ENCODE measurements around the gene SKA3. TPM values are rescaled to one million over a fixed set of nuclear protein-coding genes. Genes with fewer than 3 reads are reported as not detected.
"Not testable (repeated sequence)": the region's sequence is repeated elsewhere in the genome, so short reads cannot be mapped to it uniquely, and the experiment has no call there.

The SKA3 gene
- total RNA-seq, 1 donor from 2014 or later: 0.30 TPM

GRCh38 chr13:21171420-21171819 is 4.9 kb downstream of the SKA3 start:
- peak; percentile 85 for DNase-seq (ENCODE audit: low read depth)

GRCh38 chr13:21165606-21166005 is 10.7 kb downstream of the SKA3 start:
- DNase-seq (ENCODE audit: low read depth): not testable (repeated sequence)

- no peak for DNase-seq (ENCODE audit: low read depth)
These were observed 11.7 kb downstream of the SKA3 start for GRCh38 chr13:21164631-21165030.

GRCh38 chr13:21152251-21152899 is 24.0 kb downstream of the SKA3 start:
- DNase-seq (ENCODE audit: low read depth): no peak

DNA sequence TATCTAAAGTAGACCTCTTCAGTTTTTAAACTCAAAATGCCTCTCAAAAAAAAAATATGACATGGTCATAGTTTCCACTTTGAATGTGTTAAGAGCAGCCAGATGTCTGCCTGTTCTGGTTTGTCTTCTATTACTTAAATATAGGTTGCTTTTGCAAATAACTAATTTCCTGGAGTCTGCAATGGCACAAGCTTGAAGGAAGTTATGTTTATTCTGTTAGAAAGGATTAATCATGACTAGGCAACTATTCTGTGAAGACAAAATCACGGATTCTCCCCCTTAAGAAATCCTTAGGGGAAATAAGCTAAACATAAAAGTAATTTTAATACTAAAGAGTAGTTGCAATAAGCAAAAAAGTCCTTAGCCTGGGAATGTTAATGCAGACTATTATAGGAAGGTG is 26.3 kb downstream of the SKA3 start:
- DNase-seq (ENCODE audit: low read depth): no peak

DNA sequence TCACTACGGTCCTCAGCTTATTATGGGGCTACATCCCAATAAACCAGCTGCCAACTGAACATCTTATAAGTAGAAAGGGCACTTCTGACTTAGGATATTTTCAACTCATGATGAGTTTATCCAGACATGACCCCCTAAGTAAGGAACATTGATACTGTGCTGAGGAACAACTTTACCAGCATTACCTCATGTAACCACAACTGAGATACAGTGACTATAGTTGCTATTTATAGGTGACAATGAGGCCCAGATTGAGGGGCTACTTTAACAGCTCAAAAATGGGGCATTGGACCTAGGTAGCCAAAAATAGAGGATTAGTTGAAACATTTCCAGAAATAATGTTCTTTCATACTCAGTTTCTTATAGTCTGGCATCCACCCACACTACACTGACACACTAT is 26.8 kb downstream of the SKA3 start:
- DNase-seq (ENCODE audit: low read depth): no peak

GRCh38 chr13:21148557-21149258 is 27.6 kb downstream of the SKA3 start:
- DNase-seq (ENCODE audit: low read depth): no peak

GRCh38 chr13:21147827-21148226 is 28.5 kb downstream of the SKA3 start:
- no peak for DNase-seq (ENCODE audit: low read depth)

DNA sequence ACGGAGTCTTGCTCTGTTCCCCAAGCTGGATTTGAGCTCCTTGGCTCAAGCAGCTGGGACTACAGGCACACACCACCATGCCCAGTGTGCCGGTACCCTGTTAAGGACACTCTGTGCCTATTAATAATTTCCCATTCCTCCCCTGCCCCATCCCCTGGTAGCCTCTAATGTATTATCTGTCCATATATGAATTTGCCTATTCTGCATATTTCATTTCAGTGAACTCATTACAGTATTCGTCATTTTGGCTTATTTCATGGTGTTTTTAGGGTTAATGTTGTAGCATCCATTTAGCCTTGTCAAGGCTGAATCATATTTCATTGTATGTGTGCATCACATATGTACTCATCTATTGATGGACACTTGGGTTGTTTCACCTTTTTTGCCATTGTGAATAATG is 33.6 kb downstream of the SKA3 start:
- no peak for DNase-seq (ENCODE audit: low read depth)

- DNase-seq (ENCODE audit: low read depth): no peak
These were observed 37.0 kb downstream of the SKA3 start for GRCh38 chr13:21139374-21139773.

GRCh38 chr13:21138561-21138960 is 37.8 kb downstream of the SKA3 start:
- peak; percentile 53 for DNase-seq (ENCODE audit: low read depth)

- peak; percentile 23 for DNase-seq (ENCODE audit: low read depth)
These were observed 38.7 kb downstream of the SKA3 start for GRCh38 chr13:21137696-21138095.

DNA sequence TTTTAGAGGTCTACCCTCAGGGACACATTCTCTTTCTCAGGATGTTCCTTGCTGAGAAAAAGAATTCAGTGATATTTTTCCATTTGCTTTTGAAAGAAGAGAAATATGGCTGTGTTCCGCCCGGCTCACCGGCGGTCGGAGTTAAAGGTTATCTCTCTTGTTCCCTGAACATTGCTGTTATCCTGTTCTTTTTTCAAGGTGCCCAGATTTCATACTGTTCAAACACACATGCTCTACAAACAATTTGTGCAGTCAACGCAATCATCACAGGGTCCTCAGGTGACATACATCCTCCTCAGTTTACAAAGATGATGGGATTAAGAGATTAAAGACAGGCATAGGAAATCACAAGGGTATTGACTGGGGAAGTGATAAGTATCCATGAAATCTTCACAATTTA is 40.5 kb downstream of the SKA3 start:
- DNase-seq (ENCODE audit: low read depth): not testable (repeated sequence)

DNA sequence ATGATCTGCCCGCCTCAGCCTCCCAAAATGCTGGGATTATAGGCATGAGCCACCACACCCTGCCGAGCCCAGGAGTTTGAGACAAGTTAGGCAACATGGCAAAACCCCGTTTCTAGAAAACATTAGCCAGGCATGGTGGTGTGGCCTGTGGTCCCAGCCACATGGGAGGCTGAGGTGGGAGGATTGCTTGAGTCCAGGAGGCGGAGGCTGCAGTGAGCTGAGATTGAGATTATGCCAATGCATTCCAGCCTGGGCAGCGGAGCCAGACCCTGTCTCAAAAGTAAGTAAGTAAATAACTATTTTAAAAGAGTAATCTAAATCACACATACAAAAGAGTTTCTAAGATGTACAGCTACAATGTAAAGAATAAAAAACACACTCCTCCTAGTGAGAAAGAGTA is 41.9 kb downstream of the SKA3 start:
- DNase-seq (ENCODE audit: low read depth): no peak

GRCh38 chr13:21133077-21133476 is 43.3 kb downstream of the SKA3 start:
- no peak for DNase-seq (ENCODE audit: low read depth)

DNA sequence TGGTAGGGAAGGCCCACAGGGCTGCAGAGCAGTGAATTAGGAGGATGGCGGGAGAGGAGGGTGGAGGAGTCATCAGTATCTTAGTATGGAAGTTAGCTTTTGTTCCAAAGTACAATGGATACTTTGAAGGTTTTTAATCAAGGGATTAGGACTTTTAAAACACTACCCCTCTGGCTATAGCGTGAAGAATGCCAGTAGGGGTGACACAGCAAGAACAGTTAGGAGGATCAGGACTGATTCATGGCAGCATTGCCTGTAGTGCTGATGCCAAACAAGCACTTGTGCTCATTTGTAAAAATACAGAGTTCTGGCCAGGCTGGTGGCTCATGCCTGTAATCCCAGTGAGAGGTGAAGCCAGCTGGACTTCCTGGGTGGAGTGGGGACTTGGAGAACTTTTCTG is 46.2 kb downstream of the SKA3 start:
- DNase-seq (ENCODE audit: low read depth): no peak

DNA sequence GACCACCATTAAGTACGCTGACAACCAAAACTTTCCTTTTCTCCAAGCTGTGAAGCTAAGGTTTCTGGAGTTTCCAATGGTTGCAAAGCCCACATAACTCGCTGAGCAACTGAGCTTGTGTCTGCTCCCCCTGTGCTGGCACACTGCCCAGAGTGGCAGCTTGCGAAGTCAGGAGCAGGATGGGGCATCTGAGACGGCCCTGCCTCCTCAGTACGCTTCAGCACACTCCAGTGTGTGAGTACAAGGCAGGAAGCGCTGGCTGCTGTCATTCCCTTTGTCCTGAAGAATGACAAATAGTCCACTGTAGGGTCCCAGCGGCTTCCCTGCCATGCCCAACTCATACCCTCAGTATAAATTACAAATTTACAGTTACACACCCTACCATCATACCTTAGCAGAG is 51.5 kb downstream of the SKA3 start:
- DNase-seq (ENCODE audit: low read depth): peak; percentile 89

GRCh38 chr13:21123956-21124355 is 52.4 kb downstream of the SKA3 start:
- DNase-seq (ENCODE audit: low read depth): no peak

DNA sequence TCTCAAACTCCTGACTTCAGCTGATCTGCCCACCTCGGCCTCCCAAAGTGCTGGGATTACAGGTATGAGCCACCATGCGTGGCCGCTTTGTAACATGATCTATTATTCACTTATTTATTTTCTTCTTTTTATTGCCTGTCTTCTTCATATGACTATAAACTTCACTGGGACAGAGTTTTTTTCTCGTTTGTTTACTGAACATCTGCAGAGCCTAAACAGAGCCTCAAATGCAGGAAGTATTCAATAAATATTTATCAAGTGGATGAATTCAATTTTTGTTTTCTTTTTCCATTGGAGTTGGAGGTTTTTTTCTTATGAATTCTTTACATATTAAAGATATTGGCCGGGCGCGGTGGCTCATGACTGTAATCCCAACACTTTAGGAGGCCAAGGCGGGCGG is 54.7 kb downstream of the SKA3 start:
- no peak for DNase-seq (ENCODE audit: low read depth)

DNA sequence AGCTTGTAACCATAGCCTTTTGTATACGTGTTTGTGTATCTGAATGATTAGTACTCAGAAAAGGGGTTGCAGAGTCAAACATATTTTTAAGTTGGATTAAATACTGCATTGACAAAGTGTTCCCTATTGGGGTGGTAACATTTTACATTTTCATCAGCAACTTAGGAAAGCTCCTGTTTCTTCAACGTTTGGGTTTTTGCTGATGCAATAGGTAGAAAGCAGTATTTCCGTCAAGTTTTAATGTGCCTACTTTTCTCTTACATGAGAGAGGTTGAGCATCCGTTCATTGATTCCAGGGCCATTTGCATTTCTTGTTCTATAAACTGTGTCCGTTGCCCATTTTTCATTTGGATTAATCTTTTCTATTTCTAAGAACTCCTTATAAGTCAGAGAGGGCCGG is 56.2 kb downstream of the SKA3 start:
- no peak for DNase-seq (ENCODE audit: low read depth)

- DNase-seq (ENCODE audit: low read depth): no peak
These were observed 56.8 kb downstream of the SKA3 start for GRCh38 chr13:21119526-21119925.

DNA sequence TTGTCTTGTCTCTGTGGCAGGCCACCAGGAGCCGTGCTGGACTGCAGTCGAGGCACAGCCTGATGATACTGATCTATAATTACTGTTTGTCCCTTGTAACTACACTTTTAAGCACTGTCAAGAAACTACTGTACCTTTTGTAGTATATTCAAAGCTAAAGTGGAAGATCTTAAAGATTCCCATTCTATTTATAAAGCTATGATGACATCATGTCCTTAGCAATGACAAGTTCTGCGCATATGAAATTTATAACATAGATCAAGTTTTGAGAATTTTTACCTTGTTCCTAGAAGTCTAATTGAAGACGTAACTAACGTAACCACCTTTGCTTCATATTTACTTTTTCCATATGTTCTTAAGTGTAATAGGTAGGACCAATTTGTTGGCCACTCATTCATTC is 58.2 kb downstream of the SKA3 start:
- DNase-seq (ENCODE audit: low read depth): no peak

- DNase-seq (ENCODE audit: low read depth): no peak
These were observed 59.1 kb downstream of the SKA3 start for GRCh38 chr13:21117104-21117809.
